Medulla oblongata (tissue), 1 donor: Measurements from ENCODE around the gene DHX15.
A peak's percentile ranks its signal among the peaks of the same experiment; 100 is the strongest.

Source experiments
- DNase-seq: peaks from one replicate; pipeline ENCODE4 v3.0.0-alpha.2; 2015; ENCODE audit errors: extremely low spot score

Gene DHX15

GRCh38 chr4:24584211-24584850, at the start of gene DHX15:
TSS of gene DHX15 (minus strand) at chr4:24584554. CDS start at chr4:24584393, 161 bp downstream.
- peak; percentile 98 for DNase-seq

GRCh38 chr4:24632011-24632410, 47.7 kb upstream of the DHX15 start:
- DNase-seq: no peak

- DNase-seq: no peak
Observed at GRCh38 chr4:24630937-24631336, 46.6 kb upstream of the DHX15 start.

GRCh38 chr4:24625091-24625490, 40.7 kb upstream of the DHX15 start:
- no peak for DNase-seq

- DNase-seq: no peak
Observed at GRCh38 chr4:24624381-24624780, 40.0 kb upstream of the DHX15 start.

- no peak for DNase-seq
Observed at GRCh38 chr4:24622146-24622834, 37.9 kb upstream of the DHX15 start.

GRCh38 chr4:24615977-24616376, 31.6 kb upstream of the DHX15 start:
- no peak for DNase-seq

- DNase-seq: no peak
Observed at GRCh38 chr4:24614881-24615280, 30.5 kb upstream of the DHX15 start.

- no peak for DNase-seq
Observed at GRCh38 chr4:24613502-24613901, 29.1 kb upstream of the DHX15 start.

- no peak for DNase-seq
Observed at GRCh38 chr4:24611575-24611974, 27.2 kb upstream of the DHX15 start.

GRCh38 chr4:24607334-24607733, 23.0 kb upstream of the DHX15 start:
- DNase-seq: peak; percentile 24

GRCh38 chr4:24605216-24605615, 20.9 kb upstream of the DHX15 start:
- no peak for DNase-seq

- DNase-seq: no peak
Observed at GRCh38 chr4:24604558-24605214, 20.3 kb upstream of the DHX15 start.

GRCh38 chr4:24603343-24603742, 19.0 kb upstream of the DHX15 start:
- DNase-seq: no peak

GRCh38 chr4:24601121-24601520, 16.8 kb upstream of the DHX15 start:
- no peak for DNase-seq

GRCh38 chr4:24599275-24599674, 14.9 kb upstream of the DHX15 start:
- no peak for DNase-seq

- no peak for DNase-seq
Observed at GRCh38 chr4:24598025-24598424, 13.7 kb upstream of the DHX15 start.

- DNase-seq: no peak
Observed at GRCh38 chr4:24595659-24596058, 11.3 kb upstream of the DHX15 start.

GRCh38 chr4:24594887-24595286, 10.5 kb upstream of the DHX15 start:
- no peak for DNase-seq

GRCh38 chr4:24589448-24589847, 5.1 kb upstream of the DHX15 start:
- DNase-seq: no peak

- no peak for DNase-seq
Observed at GRCh38 chr4:24588216-24588954, 4.0 kb upstream of the DHX15 start.

GRCh38 chr4:24583451-24584210, 723 bp downstream of the DHX15 start:
- peak; percentile 73 for DNase-seq
